Cerebellar nuclear complex (tissue), 1 donor: Measurements from ENCODE around the gene NAA30.
"Not testable (repeated sequence)": the region's sequence is repeated elsewhere in the genome, so short reads cannot be mapped to it uniquely, and the experiment has no call there.

Experiments used
- DNase-seq, 2 experiments: peaks; one replicate each; lab custom pipeline; 2025; lab: John Stamatoyannopoulos, UW

The NAA30 gene

GRCh38 chr14:57390037-57390805 lies at the start of gene NAA30:
TSS of gene NAA30 (plus strand) at chr14:57390586. CDS start at chr14:57390958, 372 bp downstream.
- DNase-seq = peak in 1 of 2 experiments; percentile 75

GRCh38 chr14:57343545-57344297 lies 46.7 kb upstream of the NAA30 start:
- DNase-seq = not testable (repeated sequence)

GRCh38 chr14:57345106-57345505 lies 45.3 kb upstream of the NAA30 start:
- DNase-seq = no peak

- no peak for DNase-seq
Observed at GRCh38 chr14:57346741-57347140, 43.6 kb upstream of the NAA30 start.

- no peak for DNase-seq
Observed at GRCh38 chr14:57352396-57353170, 37.8 kb upstream of the NAA30 start.

- DNase-seq = no peak
Observed at GRCh38 chr14:57355081-57355800, 35.1 kb upstream of the NAA30 start.

- DNase-seq = no peak
Observed at GRCh38 chr14:57362361-57362760, 28.0 kb upstream of the NAA30 start.

- DNase-seq = no peak
Observed at GRCh38 chr14:57364659-57365450, 25.5 kb upstream of the NAA30 start.

- not testable (repeated sequence) for DNase-seq
Observed at GRCh38 chr14:57370187-57370586, 20.2 kb upstream of the NAA30 start.

GRCh38 chr14:57371013-57371412 lies 19.4 kb upstream of the NAA30 start:
- DNase-seq = no peak

GRCh38 chr14:57375156-57375555 lies 15.2 kb upstream of the NAA30 start:
- DNase-seq = no peak

- DNase-seq = no peak
Observed at GRCh38 chr14:57378661-57379060, 11.7 kb upstream of the NAA30 start.

GRCh38 chr14:57380935-57381334 lies 9.5 kb upstream of the NAA30 start:
- DNase-seq = no peak

GRCh38 chr14:57382283-57382682 lies 8.1 kb upstream of the NAA30 start:
- DNase-seq = no peak

GRCh38 chr14:57383125-57383745 lies 7.2 kb upstream of the NAA30 start:
- DNase-seq = no peak

GRCh38 chr14:57388067-57388466 lies 2.3 kb upstream of the NAA30 start:
- no peak for DNase-seq

GRCh38 chr14:57389646-57390036 lies 745 bp upstream of the NAA30 start:
- no peak for DNase-seq

GRCh38 chr14:57390806-57391516 lies 575 bp downstream of the NAA30 start:
- DNase-seq = no peak

GRCh38 chr14:57391517-57392195 lies 1.3 kb downstream of the NAA30 start:
- no peak for DNase-seq
